Measurements from ENCODE around the gene VIPR2.

DNA sequence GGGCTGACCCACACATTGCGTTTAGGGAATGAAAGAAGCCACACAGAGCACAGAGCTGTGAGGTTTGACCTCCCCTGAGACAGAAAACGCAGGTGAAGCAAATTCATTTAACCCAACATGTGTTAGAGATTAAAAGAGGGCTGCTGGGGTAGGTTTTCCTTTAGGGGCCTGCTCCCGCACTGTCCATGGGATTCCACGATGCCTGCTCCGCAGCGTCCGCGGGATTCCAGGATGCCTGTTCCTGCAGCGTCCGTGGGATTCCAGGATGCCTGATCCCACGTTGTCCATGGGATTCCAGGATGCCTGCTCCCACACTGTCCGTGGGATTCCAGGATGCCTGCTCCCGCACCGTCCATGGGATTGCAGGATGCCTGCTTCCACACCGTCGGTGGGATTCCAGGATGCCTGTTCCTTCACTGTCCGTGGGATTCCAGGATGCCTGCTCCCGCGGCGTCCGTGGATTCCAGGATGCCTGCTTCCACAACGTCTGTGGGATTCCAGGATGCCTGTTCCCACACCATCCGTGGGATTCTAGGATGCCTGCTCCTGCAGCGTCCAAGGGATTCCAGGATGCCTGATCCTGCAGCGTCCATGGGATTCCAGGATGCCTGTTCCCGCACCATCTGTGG, 78.7 kb downstream of the VIPR2 start:
- TF ChIP-seq, protein P1, sequence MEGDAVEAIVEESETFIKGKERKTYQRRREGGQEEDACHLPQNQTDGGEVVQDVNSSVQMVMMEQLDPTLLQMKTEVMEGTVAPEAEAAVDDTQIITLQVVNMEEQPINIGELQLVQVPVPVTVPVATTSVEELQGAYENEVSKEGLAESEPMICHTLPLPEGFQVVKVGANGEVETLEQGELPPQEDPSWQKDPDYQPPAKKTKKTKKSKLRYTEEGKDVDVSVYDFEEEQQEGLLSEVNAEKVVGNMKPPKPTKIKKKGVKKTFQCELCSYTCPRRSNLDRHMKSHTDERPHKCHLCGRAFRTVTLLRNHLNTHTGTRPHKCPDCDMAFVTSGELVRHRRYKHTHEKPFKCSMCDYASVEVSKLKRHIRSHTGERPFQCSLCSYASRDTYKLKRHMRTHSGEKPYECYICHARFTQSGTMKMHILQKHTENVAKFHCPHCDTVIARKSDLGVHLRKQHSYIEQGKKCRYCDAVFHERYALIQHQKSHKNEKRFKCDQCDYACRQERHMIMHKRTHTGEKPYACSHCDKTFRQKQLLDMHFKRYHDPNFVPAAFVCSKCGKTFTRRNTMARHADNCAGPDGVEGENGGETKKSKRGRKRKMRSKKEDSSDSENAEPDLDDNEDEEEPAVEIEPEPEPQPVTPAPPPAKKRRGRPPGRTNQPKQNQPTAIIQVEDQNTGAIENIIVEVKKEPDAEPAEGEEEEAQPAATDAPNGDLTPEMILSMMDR (IDR thresholded peaks at IDR 0.05 in 8 of 11, conservative IDR thresholded peaks at IDR 0.05 in 3 of 11) = no peak
- TF ChIP-seq POLR2AphosphoS5 (IDR thresholded peaks at IDR 0.05) = no peak
